Hypothalamus (tissue), 51 donors: ENCODE results near the gene OSM.

Experiments used
- DNase-seq, 51 donors: peaks; one replicate each; lab custom pipeline; 2025; lab: John Stamatoyannopoulos, UW

The OSM gene

GRCh38 chr22:30286813-30287647 lies 20.4 kb upstream of the OSM start:
- DNase-seq: peak in 35 of 51 donors; percentile 11 to 61 (median 36)

GRCh38 chr22:30286331-30286730 lies 19.7 kb upstream of the OSM start:
- DNase-seq: no peak

GRCh38 chr22:30285846-30286200 lies 19.2 kb upstream of the OSM start:
- no peak for DNase-seq

- no peak for DNase-seq
Measured at GRCh38 chr22:30285176-30285845, 18.7 kb upstream of the OSM start.

GRCh38 chr22:30284666-30285065 lies 18.0 kb upstream of the OSM start:
- no peak for DNase-seq

GRCh38 chr22:30284172-30284571 lies 17.5 kb upstream of the OSM start:
- DNase-seq: no peak

GRCh38 chr22:30283342-30283741 lies 16.7 kb upstream of the OSM start:
- DNase-seq: no peak

GRCh38 chr22:30282616-30283046 lies 16.0 kb upstream of the OSM start:
- DNase-seq: no peak

GRCh38 chr22:30280505-30280904 lies 13.9 kb upstream of the OSM start:
- no peak for DNase-seq

GRCh38 chr22:30279932-30280331 lies 13.3 kb upstream of the OSM start:
- DNase-seq: no peak

GRCh38 chr22:30279046-30279788 lies 12.6 kb upstream of the OSM start:
- DNase-seq: peak in 12 of 51 donors; percentile 9 to 40 (median 22)

- DNase-seq: peak in 14 of 51 donors; percentile 24 to 66 (median 40)
Measured at GRCh38 chr22:30277547-30278344, 11.1 kb upstream of the OSM start.

- no peak for DNase-seq
Measured at GRCh38 chr22:30276039-30276438, 9.4 kb upstream of the OSM start.

- DNase-seq: no peak
Measured at GRCh38 chr22:30275625-30276024, 9.0 kb upstream of the OSM start.

GRCh38 chr22:30274437-30274812 lies 7.8 kb upstream of the OSM start:
- DNase-seq: no peak

- peak in 6 of 51 donors; percentile 12 to 40 (median 18) for DNase-seq
Measured at GRCh38 chr22:30273711-30274436, 7.2 kb upstream of the OSM start.

- DNase-seq: no peak
Measured at GRCh38 chr22:30272781-30273601, 6.3 kb upstream of the OSM start.

GRCh38 chr22:30270832-30271231 lies 4.2 kb upstream of the OSM start:
- DNase-seq: peak in 38 of 51 donors; percentile 9 to 71 (median 39)

GRCh38 chr22:30268331-30268730 lies 1.7 kb upstream of the OSM start:
- no peak for DNase-seq
